ENCODE results near the gene PIP5KL1. TPM values are rescaled to one million over a fixed set of nuclear protein-coding genes. Genes with fewer than 3 reads are reported as not detected.

PIP5KL1 gene
- total and polyA plus RNA-seq, 2 experiments from 2014 or later = 13.4 to 19.5 TPM

GRCh38 chr9:127919253-127919815 lies 11.2 kb downstream of the PIP5KL1 start:
- no peak for DNase-seq (ENCODE audit: low spot score)
- H3K4me2 ChIP-seq = no peak overlapping the region
- Mint-ChIP-seq H3K4me1 (peaks cover 19% of the 10 kb centered on the region), H3K27ac (no peak overlapping the region), H3K27me3 (ENCODE audit: insufficient read depth, low read depth, poor library complexity) (peaks cover 17% of the 10 kb centered on the region), H3K4me3 (no peak overlapping the region), H3K36me3 (ENCODE audit: low read depth) (0 out of 3 replicates have a peak, but pooled peaks cover 3% of the 10 kb centered on the region), H3K9me3 (no peaks in the 10 kb centered on the region)
- peaks cover 8% of the 10 kb centered on the region; the same call in 1 of the 2 replicates for H3K4me1 ChIP-seq (ENCODE audit: insufficient read depth)
- no peak overlapping the region for H2AFZ ChIP-seq
- ATAC-seq = no peak
- H3K27ac ChIP-seq (ENCODE audit: low read depth) = no peak overlapping the region
- H3K36me3 ChIP-seq (ENCODE audit: insufficient read depth) = no peaks in the 10 kb centered on the region
- H3F3A ChIP-seq (replicated peaks; ENCODE audit: low read depth) = peaks cover 18% of the 10 kb centered on the region; the same call in 1 of the 2 replicates
- no peaks in the 10 kb centered on the region for H3K9me2 ChIP-seq (ENCODE audit: insufficient read depth)
- TF ChIP-seq ETS1 (IDR thresholded peaks at IDR 0.05) (no peak), CREB1 (CRISPR knock-in tag; IDR thresholded peaks at IDR 0.05; ENCODE audit: low read depth) (no peak), ZNF331 (CRISPR knock-in tag; IDR thresholded peaks at IDR 0.05; ENCODE audit: low read depth) (no peak), CTCF (conservative IDR thresholded peaks at IDR 0.05; ENCODE audit: low read depth in 2 of 2) (no peak), JUNB (IDR thresholded peaks at IDR 0.05; ENCODE audit: unreplicated experiment) (no peak), REST (IDR thresholded peaks at IDR 0.05; ENCODE audit: unreplicated experiment) (no peak), ZNF462 (CRISPR knock-in tag; IDR thresholded peaks at IDR 0.05) (no peak), STAT1 (IDR thresholded peaks at IDR 0.05; ENCODE audit: unreplicated experiment) (no peak), EZH2 (IDR thresholded peaks at IDR 0.05; ENCODE audit: low read depth, unreplicated experiment) (no peak), POLR2AphosphoS5 (IDR thresholded peaks at IDR 0.05; ENCODE audit: low read depth) (no peak), ZNF114 (CRISPR knock-in tag; IDR thresholded peaks at IDR 0.05) (no peak), EZH2phosphoT487 (IDR thresholded peaks at IDR 0.05; ENCODE audit: unreplicated experiment) (no peak), NANOG (IDR thresholded peaks at IDR 0.05; ENCODE audit: borderline replicate concordance) (no peak)
- H3K4me3 ChIP-seq = no peak overlapping the region
- 0 out of 2 replicates have a peak, but pooled peaks cover 7% of the 10 kb centered on the region for H3K27me3 ChIP-seq (ENCODE audit: insufficient read depth)
- no peaks in the 10 kb centered on the region for H3K79me2 ChIP-seq (replicated peaks; ENCODE audit: insufficient read depth)
- H4K20me1 ChIP-seq (replicated peaks; ENCODE audit: insufficient read depth) = peaks cover 19% of the 10 kb centered on the region
